H1 (cell line): ENCODE data around the gene TMEM128. TPM values are rescaled to one million over a fixed set of nuclear protein-coding genes. Genes with fewer than 3 reads are reported as not detected.

ENCODE experiments used
- CTCF ChIA-PET: fragments of 300-600 bp; sonication (Branson Sonifier 250); formaldehyde crosslinking; loops from one replicate; lab custom pipeline; 2021; ENCODE audit not compliant: partially characterized antibody; lab: Charles Lee
- POLR2A ChIA-PET: fragments of 300-600 bp; sonication (Branson Sonifier 250); formaldehyde crosslinking; loops from one replicate; lab custom pipeline; 2021; ENCODE audit warnings: inconsistent platforms; ENCODE audit not compliant: partially characterized antibody; lab: Charles Lee
- DNase-seq, 2 experiments: peaks; one replicate each; pipeline versions ENCODE4 v3.0.0 to v3.0.0-alpha.2; 2010 to 2022; ENCODE audit warnings: low spot score in 2 of 2, low read depth in 1 of 2, mixed read lengths in 1 of 2
- FAIRE-seq: peaks from 2 replicates; lab custom pipeline; 2011; peaks lifted over from hg19 to GRCh38; lab: Jason Lieb, UNC
- H2AFZ ChIP-seq: 2 replicates; pipeline ENCODE4 v1.8.1; 2012; ENCODE audit warnings: low read length, inconsistent platforms
- H2AK5ac ChIP-seq: 2 replicates; pipeline ENCODE4 v1.6.1; 2013; ENCODE audit warnings: low read depth, low read length
- H2BK120ac ChIP-seq: replicated peaks from 2 replicates; pipeline ENCODE3; 2013; ENCODE audit warnings: low read depth, low read length, inconsistent platforms
- H2BK12ac ChIP-seq: 2 replicates; pipeline ENCODE4 v1.6.1; 2013; ENCODE audit warnings: low read depth, low read length
- H2BK15ac ChIP-seq: 2 replicates; pipeline ENCODE4 v1.6.1; 2013; ENCODE audit warnings: low read length
- H2BK20ac ChIP-seq: 2 replicates; pipeline ENCODE4 v1.6.1; 2013; ENCODE audit warnings: low read length
- H2BK5ac ChIP-seq: 2 replicates; pipeline ENCODE4 v1.6.1; 2013; ENCODE audit warnings: low read depth, low read length
- H3K14ac ChIP-seq: 2 replicates; pipeline ENCODE4 v1.6.1; 2013; ENCODE audit warnings: inconsistent platforms; ENCODE audit not compliant: insufficient read length
- H3K18ac ChIP-seq: 2 replicates; pipeline ENCODE4 v1.6.1; 2013; ENCODE audit warnings: low read length; ENCODE audit errors: extremely low read depth
- H3K23ac ChIP-seq: 2 replicates; pipeline ENCODE4 v1.6.1; 2013; ENCODE audit warnings: inconsistent platforms; ENCODE audit not compliant: insufficient read length
- H3K23me2 ChIP-seq: 2 replicates; pipeline ENCODE4 v1.6.1; 2013; ENCODE audit warnings: low read depth, low read length
- H3K27ac ChIP-seq: 2 replicates; pipeline ENCODE4 v1.6.1; 2011; ENCODE audit warnings: low read depth, low read length, inconsistent platforms
- H3K27me3 ChIP-seq, 4 experiments: replicated peaks in 1 of 4; 1 replicate in 1 of 4; 2 replicates in 3 of 4; pipeline versions ENCODE4 v1.6.1 to v1.8.1; 2011 to 2013; ENCODE audit warnings: low read length in 3 of 4, mild to moderate bottlenecking in 3 of 4, inconsistent platforms in 2 of 4, mixed read lengths in 2 of 4, moderate library complexity in 1 of 4; ENCODE audit not compliant: control insufficient read depth in 3 of 4, insufficient read depth in 3 of 4; ENCODE audit errors: extremely low read depth in 1 of 4
- H3K36me3 ChIP-seq, 4 experiments: 2 replicates each; pipeline versions ENCODE4 v1.6.1 to v1.8.1; 2011 to 2013; ENCODE audit warnings: mild to moderate bottlenecking in 4 of 4, low read length in 3 of 4, moderate library complexity in 2 of 4, control low read depth in 1 of 4, inconsistent platforms in 1 of 4; ENCODE audit not compliant: insufficient read depth in 4 of 4, control insufficient read depth in 2 of 4
- H3K4ac ChIP-seq: replicated peaks from 2 replicates; pipeline ENCODE3; 2013; ENCODE audit warnings: low read length, low read depth, mixed read lengths, inconsistent platforms; ENCODE audit not compliant: insufficient read length
- H3K4me1 ChIP-seq, 4 experiments: replicated peaks in 1 of 4; 1 replicate in 1 of 4; 2 replicates in 3 of 4; pipeline versions ENCODE4 v1.6.1 to v1.8.1; 2011 to 2013; ENCODE audit warnings: low read length in 3 of 4, inconsistent platforms in 2 of 4, mixed read lengths in 1 of 4; ENCODE audit not compliant: insufficient read depth in 4 of 4, control insufficient read depth in 3 of 4
- H3K4me2 ChIP-seq, 2 experiments: 2 replicates each; pipeline versions ENCODE4 v1.6.1 to v1.8.1; 2011 to 2013; ENCODE audit warnings: low read depth in 2 of 2, low read length in 2 of 2, control low read depth in 1 of 2, inconsistent platforms in 1 of 2, mild to moderate bottlenecking in 1 of 2; ENCODE audit not compliant: insufficient read depth in 1 of 2
- H3K4me3 ChIP-seq, 4 experiments: fragments of 200-600, 300-600 bp in 1 of 4; sonication (generic), shearing (Covaris generic), sonication (Bioruptor Twin) in 1 of 4; 2 replicates each; pipeline versions ENCODE4 v1.5.1 to v1.8.1; 2011 to 2016; ENCODE audit warnings: low read length in 4 of 4, low read depth in 3 of 4, control low read depth in 2 of 4, inconsistent platforms in 2 of 4, mild to moderate bottlenecking in 2 of 4, mixed read lengths in 1 of 4, moderate library complexity in 1 of 4; ENCODE audit not compliant: insufficient read depth in 2 of 4; ENCODE audit errors: extremely low read depth in 1 of 4
- H3K56ac ChIP-seq: replicated peaks from 2 replicates; pipeline ENCODE3; 2013; ENCODE audit warnings: low read depth, mild to moderate bottlenecking, mixed read lengths, low read length, inconsistent platforms; ENCODE audit not compliant: insufficient read length
- H3K79me1 ChIP-seq: 2 replicates; pipeline ENCODE4 v1.6.1; 2013; ENCODE audit warnings: low read depth, low read length, control low read depth
- H3K79me2 ChIP-seq, 2 experiments: 2 replicates each; pipeline versions ENCODE4 v1.6.1 to v1.8.1; 2012 to 2013; ENCODE audit warnings: low read length in 2 of 2, mild to moderate bottlenecking in 2 of 2, inconsistent platforms in 1 of 2; ENCODE audit not compliant: insufficient read depth in 2 of 2, control insufficient read depth in 1 of 2
- H3K9ac ChIP-seq, 4 experiments: replicated peaks in 1 of 4; 1 replicate in 1 of 4; 2 replicates in 3 of 4; pipeline versions ENCODE4 v1.6.1 to v1.8.1; 2011 to 2013; ENCODE audit warnings: low read depth in 3 of 4, low read length in 3 of 4, control low read depth in 2 of 4, mild to moderate bottlenecking in 2 of 4, moderate library complexity in 2 of 4, inconsistent platforms in 1 of 4; ENCODE audit errors: extremely low read depth in 1 of 4
- H3K9me3 ChIP-seq, 2 experiments: 2 replicates each; pipeline versions ENCODE4 v1.6.1 to v1.8.1; 2012 to 2013; ENCODE audit warnings: mild to moderate bottlenecking in 2 of 2, moderate library complexity in 2 of 2, control low read depth in 1 of 2, inconsistent platforms in 1 of 2, low read depth in 1 of 2, low read length in 1 of 2, mixed read lengths in 1 of 2; ENCODE audit not compliant: insufficient read depth in 2 of 2
- H4K20me1 ChIP-seq, 2 experiments: replicated peaks in 1 of 2; 2 replicates each; pipeline versions ENCODE3 to v1.8.1; 2011 to 2013; ENCODE audit warnings: inconsistent platforms in 2 of 2, low read length in 2 of 2, mild to moderate bottlenecking in 1 of 2; ENCODE audit not compliant: insufficient read depth in 2 of 2, control insufficient read depth in 1 of 2
- H4K5ac ChIP-seq: 2 replicates; pipeline ENCODE4 v1.6.1; 2013; ENCODE audit warnings: low read length, low read depth, mixed read lengths, inconsistent platforms; ENCODE audit not compliant: insufficient read length
- H4K8ac ChIP-seq: 2 replicates; pipeline ENCODE4 v1.8.0; 2013; ENCODE audit warnings: mild to moderate bottlenecking, moderate library complexity, low read length, inconsistent platforms; ENCODE audit not compliant: insufficient read depth; ENCODE audit errors: extremely low read depth
- H4K91ac ChIP-seq: replicated peaks from 2 replicates; pipeline ENCODE3; 2013; ENCODE audit warnings: low read length, mixed read lengths, inconsistent platforms; ENCODE audit not compliant: insufficient read length
- BACH1 ChIP-seq: IDR thresholded peaks from 2 replicates; pipeline ENCODE4 v1.6.1; 2012; ENCODE audit warnings: low read length, improper control_type of control experiment
- CBX5 ChIP-seq: fragments of 300-800, 300-1000 bp; sonication (generic); IDR thresholded peaks from 2 replicates; pipeline ENCODE4 v1.7.1; 2016; ENCODE audit warnings: antibody characterized with exemption, low read length, low read depth
- CEBPB ChIP-seq: IDR thresholded peaks from 2 replicates; pipeline ENCODE4 v1.6.1; 2012; ENCODE audit warnings: low read depth, low read length
- CREB1 ChIP-seq: IDR thresholded peaks from 2 replicates; pipeline ENCODE4 v1.6.1; 2012; ENCODE audit warnings: inconsistent platforms
- CTBP2 ChIP-seq: IDR thresholded peaks from 2 replicates; pipeline ENCODE4 v1.7.0; 2011; ENCODE audit warnings: borderline replicate concordance, mild to moderate bottlenecking, moderate library complexity, mixed read lengths, low read length; ENCODE audit not compliant: insufficient read depth, insufficient read length
- GTF2F1 ChIP-seq: IDR thresholded peaks from 2 replicates; pipeline ENCODE4 v1.6.1; 2012; ENCODE audit warnings: low read depth, low read length, improper control_type of control experiment, borderline replicate concordance
- KDM4A ChIP-seq: IDR thresholded peaks from one replicate; pipeline ENCODE4 v1.7.1; 2012; ENCODE audit warnings: low read depth, mild to moderate bottlenecking, moderate library complexity, low read length, inconsistent platforms; ENCODE audit not compliant: severe bottlenecking
- RXRA ChIP-seq: IDR thresholded peaks from 2 replicates; pipeline ENCODE4 v1.6.1; 2011; ENCODE audit warnings: low read depth, mild to moderate bottlenecking, low read length, moderate library complexity; ENCODE audit not compliant: insufficient read depth
- SIRT6 ChIP-seq: IDR thresholded peaks from one replicate; pipeline ENCODE4 v1.7.1; 2012; ENCODE audit warnings: low read length, inconsistent platforms
- TBP ChIP-seq: IDR thresholded peaks from 2 replicates; pipeline ENCODE4 v1.6.1; 2011; ENCODE audit warnings: low read depth, low read length, improper control_type of control experiment
- WGBS, 2 experiments: shearing (Covaris generic) in 1 of 2; methylation state at CpG; one replicate each; pipeline versions ENCODE4 v1.1.6 to v1.1.7; 2013 to 2015; ENCODE audit warnings: low lambda C conversion rate in 2 of 2, mixed read lengths in 2 of 2, inconsistent platforms in 1 of 2, low coverage in 1 of 2, missing lambda C conversion rate in 1 of 2; ENCODE audit not compliant: insufficient replicate concordance in 2 of 2, insufficient coverage in 1 of 2, insufficient read length in 1 of 2; ENCODE audit errors: extremely low coverage in 1 of 2, missing lambda C conversion rate in 1 of 2; 5-methylcytosine and 5-hydroxymethylcytosine counted together
- polyA plus RNA-seq, 7 experiments: library from polyadenylated mRNA; depleted of rRNA in 3 of 7; stranded (reverse) in 5 of 7; unstranded in 2 of 7; fragments of >200 nt in 5 of 7; fragments of 200-250 nt in 2 of 7; gene quantifications; 1 replicate in 5 of 7; 2 replicates in 1 of 7; 4 replicates in 1 of 7; pipeline versions ENCODE4 v1.2.1 to v1.2.3, GENCODE V29; 2011 to 2013; ENCODE audit warnings: missing spikeins in 2 of 7, mixed read lengths in 2 of 7
- total RNA-seq: library from RNA; stranded (reverse); fragmentation: NEBNext Ultra II Directional; extraction: Animal tissue kit (Norgen Biotek cat#: 25700); gene quantifications from 2 replicates; pipeline ENCODE4 v1.2.1, GENCODE V29; 2021
- TF ChIP-seq, protein P1 (sequence below), 3 experiments: IDR thresholded peaks; 1 replicate in 2 of 3; 2 replicates in 1 of 3; pipeline versions ENCODE4 v1.5.1 to v1.6.1; 2011; ENCODE audit warnings: low read length in 3 of 3, mild to moderate bottlenecking in 3 of 3, inconsistent platforms in 2 of 3, low read depth in 1 of 3, moderate library complexity in 1 of 3; ENCODE audit not compliant: insufficient read depth in 1 of 3; ENCODE audit errors: control extremely low read depth in 1 of 3

The TMEM128 gene
- total and polyA plus RNA-seq, 2 of the 8 experiments (the other 6 are each of a cell fraction or from before 2014, with no cell fraction given), result 17.7 to 33.6 TPM

DNA sequence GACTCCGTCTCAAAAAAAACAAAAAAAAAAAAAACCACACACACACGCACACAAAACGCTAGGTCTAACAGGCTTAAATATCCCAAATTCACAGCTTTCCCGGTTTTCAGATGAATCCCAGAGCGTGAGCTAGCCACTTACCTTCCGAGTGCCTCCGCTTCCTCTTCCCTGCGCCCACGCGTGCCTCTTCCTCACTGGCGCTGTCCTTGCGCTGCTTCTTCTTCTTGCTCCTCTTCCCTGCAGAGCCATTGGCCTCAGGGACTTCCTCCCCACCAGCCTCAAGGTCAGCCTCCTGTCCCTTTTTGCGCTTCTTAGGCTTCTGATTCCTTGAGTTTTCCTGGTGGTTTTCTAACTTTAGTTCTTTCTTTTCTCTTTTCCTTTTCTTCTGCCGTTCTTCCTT lies 26.2 kb upstream of the TMEM128 start:
- H2BK5ac ChIP-seq, result no peak overlapping the region
- no peak overlapping the region for H3K18ac ChIP-seq
- H2BK12ac ChIP-seq, result no peak overlapping the region
- no peak overlapping the region for H2BK15ac ChIP-seq
- no peak overlapping the region for H2BK20ac ChIP-seq
- no peak overlapping the region for H3K4ac ChIP-seq
- no peak overlapping the region for H3K14ac ChIP-seq
- H3K4me1 ChIP-seq, result no peaks in the 10 kb centered on the region
- no peak overlapping the region for H4K91ac ChIP-seq
- no peaks in the 10 kb centered on the region for H3K9me3 ChIP-seq
- H4K5ac ChIP-seq, result no peak overlapping the region
- H3K56ac ChIP-seq, result no peak overlapping the region
- no peak overlapping the region for H3K4me2 ChIP-seq
- H3K23ac ChIP-seq, result no peak overlapping the region
- H2AK5ac ChIP-seq, result no peak overlapping the region
- peaks cover 13 to 73% (median 49%) of the 10 kb centered on the region in 4 experiments; a peak in 7 of 8 replicates for H3K36me3 ChIP-seq
- no peak overlapping the region for H2AFZ ChIP-seq
- POLR2A ChIA-PET, result no interaction called here
- H3K4me3 ChIP-seq, result no peak overlapping the region
- no peak overlapping the region for H2BK120ac ChIP-seq
- no peak overlapping the region for H4K8ac ChIP-seq
- H3K79me1 ChIP-seq, result no peaks in the 10 kb centered on the region
- FAIRE-seq, result no peak
- H3K79me2 ChIP-seq, result no peaks in the 10 kb centered on the region
- no peaks in the 10 kb centered on the region for H3K27me3 ChIP-seq
- CTCF ChIA-PET, result interaction anchor here (1.2 to 2.4 kb wide), 8 partner anchors 10 to 156 kb away, joined by 3 to 12 read pairs (median 6); no protein-coding TSS in a partner anchor
- no peaks in the 10 kb centered on the region for H3K23me2 ChIP-seq
- TF ChIP-seq TBP (no peak), RXRA (no peak), CBX5 (no peak), CEBPB (no peak), SIRT6 (no peak), GTF2F1 (no peak), BACH1 (no peak), CREB1 (no peak), CTBP2 (no peak), KDM4A (no peak)
- TF ChIP-seq, protein P1, sequence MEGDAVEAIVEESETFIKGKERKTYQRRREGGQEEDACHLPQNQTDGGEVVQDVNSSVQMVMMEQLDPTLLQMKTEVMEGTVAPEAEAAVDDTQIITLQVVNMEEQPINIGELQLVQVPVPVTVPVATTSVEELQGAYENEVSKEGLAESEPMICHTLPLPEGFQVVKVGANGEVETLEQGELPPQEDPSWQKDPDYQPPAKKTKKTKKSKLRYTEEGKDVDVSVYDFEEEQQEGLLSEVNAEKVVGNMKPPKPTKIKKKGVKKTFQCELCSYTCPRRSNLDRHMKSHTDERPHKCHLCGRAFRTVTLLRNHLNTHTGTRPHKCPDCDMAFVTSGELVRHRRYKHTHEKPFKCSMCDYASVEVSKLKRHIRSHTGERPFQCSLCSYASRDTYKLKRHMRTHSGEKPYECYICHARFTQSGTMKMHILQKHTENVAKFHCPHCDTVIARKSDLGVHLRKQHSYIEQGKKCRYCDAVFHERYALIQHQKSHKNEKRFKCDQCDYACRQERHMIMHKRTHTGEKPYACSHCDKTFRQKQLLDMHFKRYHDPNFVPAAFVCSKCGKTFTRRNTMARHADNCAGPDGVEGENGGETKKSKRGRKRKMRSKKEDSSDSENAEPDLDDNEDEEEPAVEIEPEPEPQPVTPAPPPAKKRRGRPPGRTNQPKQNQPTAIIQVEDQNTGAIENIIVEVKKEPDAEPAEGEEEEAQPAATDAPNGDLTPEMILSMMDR (IDR thresholded peaks at IDR 0.05; ENCODE audit: control extremely low read depth in 1 of 3, insufficient read depth in 1 of 3, low read depth in 1 of 3, low read length in 3 of 3), result no peak
- TF ChIP-seq, all 59 proteins: peak for 0
- DNase-seq, result no peak
- no peak overlapping the region for H3K27ac ChIP-seq
- WGBS, 2 experiments, result 96% methylated on average over 14 of the region's 14 CpGs; no CpG with 5 or more reads in 1 of the 2 experiments
- no peak overlapping the region for H3K9ac ChIP-seq
- peaks cover 2 to 7% of the 10 kb centered on the region in 2 experiments for H4K20me1 ChIP-seq
